ENCODE results near the gene MAP4K5. TPM values are rescaled to one million over a fixed set of nuclear protein-coding genes. Genes with fewer than 3 reads are reported as not detected.

The MAP4K5 gene
- total and polyA plus RNA-seq, 4 donors: 7.7 to 47.1 (median 19.3) TPM

GRCh38 chr14:50380455-50380854, 151.9 kb downstream of the MAP4K5 start:
- Histone ChIP-seq H3K36me3 (ENCODE audit: control insufficient read depth in 4 of 4, insufficient read depth in 3 of 4, low read depth in 1 of 4, low read length in 3 of 4) (no peaks in the 10 kb centered on the region), H3K27ac (ENCODE audit: low read depth in 1 of 2, low read length in 2 of 2) (no peak overlapping the region), H3K4me3 (ENCODE audit: low read depth in 1 of 3, low read length in 3 of 3) (no peak overlapping the region), H3K9ac (ENCODE audit: low read depth in 1 of 2, low read length in 2 of 2) (no peak overlapping the region), H3K27me3 (ENCODE audit: control insufficient read depth in 4 of 4, insufficient read depth in 4 of 4, low read length in 3 of 4) (no peaks in the 10 kb centered on the region), H3K4me1 (ENCODE audit: control insufficient read depth in 4 of 4, insufficient read depth in 4 of 4, low read length in 3 of 4) (peaks cover 0 to 16% (median 5%) of the 10 kb centered on the region in 4 donors), H3K9me3 (ENCODE audit: control insufficient read depth in 4 of 4, low read length in 3 of 4) (no peaks in the 10 kb centered on the region)
- no peak for DNase-seq (ENCODE audit: low spot score)
- no peak for TF ChIP-seq JUND (IDR thresholded peaks at IDR 0.05)
- TF ChIP-seq, protein P1, sequence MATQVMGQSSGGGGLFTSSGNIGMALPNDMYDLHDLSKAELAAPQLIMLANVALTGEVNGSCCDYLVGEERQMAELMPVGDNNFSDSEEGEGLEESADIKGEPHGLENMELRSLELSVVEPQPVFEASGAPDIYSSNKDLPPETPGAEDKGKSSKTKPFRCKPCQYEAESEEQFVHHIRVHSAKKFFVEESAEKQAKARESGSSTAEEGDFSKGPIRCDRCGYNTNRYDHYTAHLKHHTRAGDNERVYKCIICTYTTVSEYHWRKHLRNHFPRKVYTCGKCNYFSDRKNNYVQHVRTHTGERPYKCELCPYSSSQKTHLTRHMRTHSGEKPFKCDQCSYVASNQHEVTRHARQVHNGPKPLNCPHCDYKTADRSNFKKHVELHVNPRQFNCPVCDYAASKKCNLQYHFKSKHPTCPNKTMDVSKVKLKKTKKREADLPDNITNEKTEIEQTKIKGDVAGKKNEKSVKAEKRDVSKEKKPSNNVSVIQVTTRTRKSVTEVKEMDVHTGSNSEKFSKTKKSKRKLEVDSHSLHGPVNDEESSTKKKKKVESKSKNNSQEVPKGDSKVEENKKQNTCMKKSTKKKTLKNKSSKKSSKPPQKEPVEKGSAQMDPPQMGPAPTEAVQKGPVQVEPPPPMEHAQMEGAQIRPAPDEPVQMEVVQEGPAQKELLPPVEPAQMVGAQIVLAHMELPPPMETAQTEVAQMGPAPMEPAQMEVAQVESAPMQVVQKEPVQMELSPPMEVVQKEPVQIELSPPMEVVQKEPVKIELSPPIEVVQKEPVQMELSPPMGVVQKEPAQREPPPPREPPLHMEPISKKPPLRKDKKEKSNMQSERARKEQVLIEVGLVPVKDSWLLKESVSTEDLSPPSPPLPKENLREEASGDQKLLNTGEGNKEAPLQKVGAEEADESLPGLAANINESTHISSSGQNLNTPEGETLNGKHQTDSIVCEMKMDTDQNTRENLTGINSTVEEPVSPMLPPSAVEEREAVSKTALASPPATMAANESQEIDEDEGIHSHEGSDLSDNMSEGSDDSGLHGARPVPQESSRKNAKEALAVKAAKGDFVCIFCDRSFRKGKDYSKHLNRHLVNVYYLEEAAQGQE (IDR thresholded peaks at IDR 0.05): no peak
- TF ChIP-seq, protein P2, sequence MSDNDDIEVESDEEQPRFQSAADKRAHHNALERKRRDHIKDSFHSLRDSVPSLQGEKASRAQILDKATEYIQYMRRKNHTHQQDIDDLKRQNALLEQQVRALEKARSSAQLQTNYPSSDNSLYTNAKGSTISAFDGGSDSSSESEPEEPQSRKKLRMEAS (IDR thresholded peaks at IDR 0.05): no peak
- 97% methylated on average over 1 of the region's 1 CpG for WGBS

- Histone ChIP-seq H3K36me3 (ENCODE audit: control insufficient read depth in 4 of 4, insufficient read depth in 3 of 4, low read depth in 1 of 4, low read length in 3 of 4) (no peaks in the 10 kb centered on the region), H3K9me3 (ENCODE audit: control insufficient read depth in 4 of 4, low read length in 3 of 4) (no peaks in the 10 kb centered on the region), H3K27ac (ENCODE audit: low read depth in 1 of 2, low read length in 2 of 2) (no peak overlapping the region), H3K27me3 (ENCODE audit: control insufficient read depth in 4 of 4, insufficient read depth in 4 of 4, low read length in 3 of 4) (no peaks in the 10 kb centered on the region), H3K4me3 (ENCODE audit: low read depth in 1 of 3, low read length in 3 of 3) (no peak overlapping the region), H3K9ac (ENCODE audit: low read depth in 1 of 2, low read length in 2 of 2) (no peak overlapping the region), H3K4me1 (ENCODE audit: control insufficient read depth in 4 of 4, insufficient read depth in 4 of 4, low read length in 3 of 4) (peaks cover 0 to 16% (median 5%) of the 10 kb centered on the region in 4 donors)
- no peak for DNase-seq (ENCODE audit: low spot score)
- WGBS: 96% methylated on average over 2 of the region's 2 CpGs
- TF ChIP-seq, protein P2 (IDR thresholded peaks at IDR 0.05): no peak
- TF ChIP-seq, protein P3, sequence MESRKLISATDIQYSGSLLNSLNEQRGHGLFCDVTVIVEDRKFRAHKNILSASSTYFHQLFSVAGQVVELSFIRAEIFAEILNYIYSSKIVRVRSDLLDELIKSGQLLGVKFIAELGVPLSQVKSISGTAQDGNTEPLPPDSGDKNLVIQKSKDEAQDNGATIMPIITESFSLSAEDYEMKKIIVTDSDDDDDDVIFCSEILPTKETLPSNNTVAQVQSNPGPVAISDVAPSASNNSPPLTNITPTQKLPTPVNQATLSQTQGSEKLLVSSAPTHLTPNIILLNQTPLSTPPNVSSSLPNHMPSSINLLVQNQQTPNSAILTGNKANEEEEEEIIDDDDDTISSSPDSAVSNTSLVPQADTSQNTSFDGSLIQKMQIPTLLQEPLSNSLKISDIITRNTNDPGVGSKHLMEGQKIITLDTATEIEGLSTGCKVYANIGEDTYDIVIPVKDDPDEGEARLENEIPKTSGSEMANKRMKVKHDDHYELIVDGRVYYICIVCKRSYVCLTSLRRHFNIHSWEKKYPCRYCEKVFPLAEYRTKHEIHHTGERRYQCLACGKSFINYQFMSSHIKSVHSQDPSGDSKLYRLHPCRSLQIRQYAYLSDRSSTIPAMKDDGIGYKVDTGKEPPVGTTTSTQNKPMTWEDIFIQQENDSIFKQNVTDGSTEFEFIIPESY (IDR thresholded peaks at IDR 0.05): no peak
- no peak for TF ChIP-seq YY1 (IDR thresholded peaks at IDR 0.05)
- no peak for TF ChIP-seq JUND (IDR thresholded peaks at IDR 0.05)
- TF ChIP-seq, protein P4, sequence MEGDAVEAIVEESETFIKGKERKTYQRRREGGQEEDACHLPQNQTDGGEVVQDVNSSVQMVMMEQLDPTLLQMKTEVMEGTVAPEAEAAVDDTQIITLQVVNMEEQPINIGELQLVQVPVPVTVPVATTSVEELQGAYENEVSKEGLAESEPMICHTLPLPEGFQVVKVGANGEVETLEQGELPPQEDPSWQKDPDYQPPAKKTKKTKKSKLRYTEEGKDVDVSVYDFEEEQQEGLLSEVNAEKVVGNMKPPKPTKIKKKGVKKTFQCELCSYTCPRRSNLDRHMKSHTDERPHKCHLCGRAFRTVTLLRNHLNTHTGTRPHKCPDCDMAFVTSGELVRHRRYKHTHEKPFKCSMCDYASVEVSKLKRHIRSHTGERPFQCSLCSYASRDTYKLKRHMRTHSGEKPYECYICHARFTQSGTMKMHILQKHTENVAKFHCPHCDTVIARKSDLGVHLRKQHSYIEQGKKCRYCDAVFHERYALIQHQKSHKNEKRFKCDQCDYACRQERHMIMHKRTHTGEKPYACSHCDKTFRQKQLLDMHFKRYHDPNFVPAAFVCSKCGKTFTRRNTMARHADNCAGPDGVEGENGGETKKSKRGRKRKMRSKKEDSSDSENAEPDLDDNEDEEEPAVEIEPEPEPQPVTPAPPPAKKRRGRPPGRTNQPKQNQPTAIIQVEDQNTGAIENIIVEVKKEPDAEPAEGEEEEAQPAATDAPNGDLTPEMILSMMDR (IDR thresholded peaks at IDR 0.05; ENCODE audit: low read depth, low read length, missing input control): no peak
- no peak for TF ChIP-seq RAD21 (IDR thresholded peaks at IDR 0.05)
- no peak for TF ChIP-seq EGR1 (IDR thresholded peaks at IDR 0.05; ENCODE audit: low read depth in 2 of 2)
Observed at GRCh38 chr14:50379563-50379962, 152.8 kb downstream of the MAP4K5 start.

Data from liver (tissue), 9 donors.